Caki2 (cell line): ENCODE results near the gene ITGAE. TPM values are rescaled to one million over a fixed set of nuclear protein-coding genes. Genes with fewer than 3 reads are reported as not detected.
A peak's percentile ranks its signal among the peaks of the same experiment; 100 is the strongest.
"Not testable (repeated sequence)": the region's sequence is repeated elsewhere in the genome, so short reads cannot be mapped to it uniquely, and the experiment has no call there.

Experiments used
- DNase-seq: peaks from one replicate; pipeline ENCODE4 v3.0.0-alpha.2; 2015; ENCODE audit warnings: low read depth
- in situ Hi-C: cut with HindIII; loops from 2 replicates; pipeline ENCODE4 v1.10.0; 2016; ENCODE audit warnings: low sequenced_read_pairs, low pct_unique_long_range_greater_than_20kb, mixed read lengths
- total RNA-seq: library from RNA; depleted of rRNA; stranded (reverse); fragments of >200 nt; shearing (Covaris generic); gene quantifications from 2 replicates; pipeline ENCODE4 v1.2.3, GENCODE V29; 2014; ENCODE audit warnings: low replicate concordance; rRNA removed

ITGAE gene
- total RNA-seq: 38.1 and 78.5 TPM in 2 replicates

DNA sequence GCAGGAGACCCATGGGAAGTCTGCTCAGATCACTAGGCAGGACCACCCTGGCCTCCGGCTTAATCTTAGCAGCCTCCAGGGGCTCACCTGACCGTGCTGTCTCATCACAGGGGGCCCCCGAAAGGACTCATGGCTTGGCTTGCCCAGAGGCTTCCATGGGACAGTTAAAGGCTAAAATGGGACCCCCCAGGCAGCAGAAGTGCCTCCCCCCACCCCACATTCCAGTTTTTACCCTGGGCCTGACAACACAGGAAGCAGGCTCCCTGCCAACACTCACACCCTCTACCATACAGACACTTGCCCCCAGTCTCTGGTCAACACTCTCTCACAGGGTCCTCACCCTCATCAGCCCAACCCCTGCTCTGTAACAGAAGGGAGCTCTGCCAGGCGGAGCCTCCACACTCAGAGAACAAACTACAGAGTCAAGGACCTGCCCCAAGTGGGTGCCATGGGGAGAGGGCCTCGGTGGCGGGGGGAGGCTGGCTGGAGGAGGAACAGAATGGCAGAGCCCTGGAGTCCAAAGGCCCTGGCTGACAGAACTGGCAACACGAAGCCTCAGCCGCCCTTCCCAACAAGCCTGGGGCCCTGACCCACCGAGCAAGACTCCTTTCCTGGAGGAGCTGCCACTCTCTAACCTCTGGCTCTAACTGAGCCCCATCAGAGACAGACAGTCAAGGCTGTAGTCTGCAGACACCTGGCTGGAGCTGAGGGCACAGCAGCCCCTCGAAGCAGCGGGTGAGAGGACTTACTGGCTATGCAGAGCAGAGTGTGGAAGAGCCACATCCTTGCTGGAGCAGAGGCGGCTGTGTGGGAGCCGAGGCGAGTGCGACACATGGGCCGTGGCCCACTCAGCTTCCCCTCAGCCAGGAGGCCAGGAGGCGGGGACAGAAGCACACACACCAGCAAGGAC lies at the start of gene ITGAE:
ITGAE (minus strand) TSS at position 827 of the 910 bp plus-strand sequence; CDS start at position 783, 44 bp downstream.
- DNase-seq: no peak
- in situ Hi-C loops: no loop called here

- in situ Hi-C loops: no loop called here
- DNase-seq: no peak
Observed at GRCh38 chr17:3848229-3848835, 47.3 kb upstream of the ITGAE start.

DNA sequence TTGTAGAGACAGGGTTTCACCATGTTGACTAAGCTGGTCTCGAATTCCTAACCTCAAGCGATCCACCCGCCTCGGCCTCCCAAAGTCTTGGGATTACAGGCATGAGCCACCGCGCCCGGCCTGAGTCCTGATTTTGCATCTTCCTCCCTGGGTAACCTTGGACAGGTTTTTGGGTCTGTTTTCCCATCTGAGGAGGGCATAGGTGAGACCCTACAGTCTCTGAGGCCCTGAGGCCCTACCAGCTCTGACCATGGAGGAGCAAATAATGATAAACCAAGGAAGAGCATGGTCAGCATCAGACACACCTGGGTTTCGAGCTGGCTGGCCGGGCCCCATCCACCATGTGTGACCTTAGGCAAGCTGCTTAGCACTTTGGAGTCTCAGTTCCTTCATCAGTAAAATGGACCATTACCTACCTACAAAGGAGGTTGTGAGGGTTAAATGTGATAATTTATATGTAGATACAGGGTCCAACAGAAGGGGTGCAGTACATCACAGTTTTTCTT lies 46.2 kb upstream of the ITGAE start:
- in situ Hi-C loops: no loop called here
- no peak for DNase-seq

DNA sequence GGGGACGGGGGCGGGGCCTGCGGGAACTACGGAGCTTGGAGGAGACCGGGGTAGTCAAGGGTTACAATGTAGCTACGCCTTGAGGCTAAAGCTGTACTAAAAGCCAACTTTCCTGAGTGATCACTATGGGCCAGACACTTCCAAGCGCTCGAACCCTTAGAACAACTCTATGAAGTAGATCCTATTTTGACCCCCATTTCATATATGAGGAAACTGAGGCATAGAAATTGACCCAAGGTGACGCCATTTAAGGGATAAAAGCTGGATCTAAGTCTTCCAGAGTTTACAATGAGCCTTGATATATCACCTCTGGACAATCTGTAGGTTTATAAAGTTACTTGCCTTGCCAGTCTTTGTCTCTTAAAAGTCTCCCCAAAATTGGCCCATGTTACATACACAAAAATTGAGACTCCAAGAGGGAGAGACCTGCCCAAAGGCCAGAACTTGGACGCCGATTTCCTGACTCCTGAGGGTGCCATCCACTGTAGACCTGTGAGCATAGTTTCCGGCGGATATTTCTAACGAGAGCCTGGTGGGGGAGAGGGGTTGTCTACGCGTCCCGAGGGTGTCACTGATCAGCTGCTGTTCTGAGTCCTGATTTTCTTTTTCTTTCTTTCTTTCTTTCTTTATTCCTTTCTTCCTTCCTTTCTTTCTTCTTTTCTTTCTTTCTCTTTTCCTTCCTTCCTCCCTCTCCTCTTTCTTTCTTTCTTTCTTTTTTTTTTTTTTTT lies 45.6 kb upstream of the ITGAE start:
- in situ Hi-C loops: no loop called here
- DNase-seq: no peak

DNA sequence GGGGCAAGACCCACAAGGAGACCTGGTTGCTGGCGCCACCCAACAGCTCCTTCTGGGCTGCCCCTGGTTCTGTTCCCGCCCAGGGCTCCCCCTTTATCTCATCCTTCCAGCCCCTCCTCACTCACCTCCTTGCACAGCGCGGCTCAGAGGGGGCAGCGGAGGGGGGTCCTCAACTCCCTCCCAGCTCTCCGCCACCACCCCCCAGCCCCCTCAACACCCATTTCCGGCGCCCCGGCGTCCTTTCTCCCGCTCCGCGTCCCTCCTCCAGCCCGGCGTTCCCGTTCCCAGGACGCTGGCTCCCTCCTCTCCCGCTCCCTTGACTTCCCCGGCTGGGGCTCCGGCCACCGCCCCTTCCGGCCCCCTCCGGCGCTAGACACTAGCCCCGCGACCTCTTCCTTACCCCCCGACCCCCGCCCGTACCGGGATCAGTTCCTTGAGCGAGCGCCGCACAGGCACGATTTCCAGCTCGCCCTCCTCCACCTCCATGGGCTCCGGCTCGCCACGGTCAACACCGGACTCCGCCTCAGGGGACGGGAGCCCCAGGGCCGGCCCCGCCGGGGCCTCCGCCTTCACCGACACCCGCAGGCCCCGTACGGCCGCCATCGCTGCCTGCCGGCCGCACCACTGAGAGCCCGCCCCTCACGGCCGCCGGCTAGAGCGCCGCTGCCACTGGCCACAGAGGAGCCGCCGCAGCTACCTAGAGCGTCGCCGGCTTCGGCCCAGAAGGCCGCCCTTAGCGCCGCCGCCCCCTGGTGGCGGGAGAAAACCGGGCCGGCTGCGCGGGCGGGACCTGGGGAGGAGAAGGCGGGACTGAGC lies 44.8 kb upstream of the ITGAE start, which contains the start of gene NCBP3:
NCBP3 (minus strand) TSS at position 626 of the 816 bp plus-strand sequence; CDS start at position 603, 23 bp downstream.
- peak; percentile 87 for DNase-seq
- in situ Hi-C loops: no loop called here

- DNase-seq: peak; percentile 32
- in situ Hi-C loops: no loop called here
Observed at GRCh38 chr17:3845291-3845620, 44.3 kb upstream of the ITGAE start.

DNA sequence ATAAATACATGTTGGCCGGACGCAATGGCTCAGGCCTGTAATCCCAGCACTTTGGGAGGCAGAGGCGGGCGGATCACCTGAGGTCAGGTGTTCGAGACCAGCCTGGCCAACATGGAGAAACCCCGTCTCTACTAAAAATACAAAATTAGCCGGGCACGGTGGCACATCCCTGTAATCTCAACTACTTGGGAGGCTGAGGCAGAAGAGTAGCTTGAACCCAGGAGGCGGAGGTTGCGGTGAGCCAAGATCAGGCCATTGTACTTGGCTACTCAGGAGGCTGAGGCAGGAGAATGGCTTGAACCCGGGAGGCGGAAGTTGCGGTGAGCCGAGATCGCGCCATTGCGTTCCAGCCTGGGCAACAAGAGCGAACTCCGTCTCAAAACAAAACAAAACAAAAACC lies 43.6 kb upstream of the ITGAE start:
- DNase-seq, in situ Hi-C loops: not testable (repeated sequence)

GRCh38 chr17:3843935-3844516 lies 43.0 kb upstream of the ITGAE start:
- in situ Hi-C loops: no loop called here
- peak; percentile 25 for DNase-seq

DNA sequence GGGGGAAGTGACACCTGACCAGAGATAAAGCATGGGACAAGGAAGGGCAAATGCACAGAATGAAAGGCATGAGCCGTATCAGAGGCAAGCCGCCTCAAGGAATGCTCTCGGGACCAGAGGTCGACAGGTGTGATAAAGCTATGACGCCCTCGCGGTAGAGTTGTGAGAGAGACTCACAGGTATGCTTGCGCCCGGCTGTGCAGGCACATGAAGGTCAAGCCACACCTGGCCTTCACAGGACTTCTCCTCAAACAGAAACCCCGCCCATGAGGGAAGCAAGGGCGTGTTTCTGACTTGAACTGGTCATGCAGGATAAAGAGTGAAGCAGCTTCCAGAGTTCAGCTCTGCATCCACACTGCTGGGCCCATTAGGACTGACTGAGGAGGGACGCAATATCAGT lies 37.2 kb upstream of the ITGAE start:
- in situ Hi-C loops: no loop called here
- no peak for DNase-seq

DNA sequence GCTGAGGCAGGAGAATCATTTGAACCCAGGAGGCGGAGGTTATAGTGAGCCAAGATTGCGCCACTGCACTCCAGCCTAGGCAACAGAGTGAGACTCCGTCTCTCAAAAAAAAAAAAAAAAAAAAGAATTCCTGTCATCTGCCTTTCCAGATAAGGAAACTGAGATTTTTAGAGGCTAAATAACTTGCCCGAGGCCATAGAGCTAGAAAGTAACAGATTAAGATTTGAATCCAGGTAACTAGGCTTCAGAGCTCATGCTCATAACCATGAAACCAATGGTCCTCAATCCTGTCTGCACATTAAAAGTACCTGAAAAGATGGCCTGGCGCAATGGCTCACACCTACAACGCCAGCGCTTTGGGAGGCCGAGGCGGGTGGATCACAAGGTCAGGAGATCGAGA lies 35.6 kb upstream of the ITGAE start:
- in situ Hi-C loops: no loop called here

DNA sequence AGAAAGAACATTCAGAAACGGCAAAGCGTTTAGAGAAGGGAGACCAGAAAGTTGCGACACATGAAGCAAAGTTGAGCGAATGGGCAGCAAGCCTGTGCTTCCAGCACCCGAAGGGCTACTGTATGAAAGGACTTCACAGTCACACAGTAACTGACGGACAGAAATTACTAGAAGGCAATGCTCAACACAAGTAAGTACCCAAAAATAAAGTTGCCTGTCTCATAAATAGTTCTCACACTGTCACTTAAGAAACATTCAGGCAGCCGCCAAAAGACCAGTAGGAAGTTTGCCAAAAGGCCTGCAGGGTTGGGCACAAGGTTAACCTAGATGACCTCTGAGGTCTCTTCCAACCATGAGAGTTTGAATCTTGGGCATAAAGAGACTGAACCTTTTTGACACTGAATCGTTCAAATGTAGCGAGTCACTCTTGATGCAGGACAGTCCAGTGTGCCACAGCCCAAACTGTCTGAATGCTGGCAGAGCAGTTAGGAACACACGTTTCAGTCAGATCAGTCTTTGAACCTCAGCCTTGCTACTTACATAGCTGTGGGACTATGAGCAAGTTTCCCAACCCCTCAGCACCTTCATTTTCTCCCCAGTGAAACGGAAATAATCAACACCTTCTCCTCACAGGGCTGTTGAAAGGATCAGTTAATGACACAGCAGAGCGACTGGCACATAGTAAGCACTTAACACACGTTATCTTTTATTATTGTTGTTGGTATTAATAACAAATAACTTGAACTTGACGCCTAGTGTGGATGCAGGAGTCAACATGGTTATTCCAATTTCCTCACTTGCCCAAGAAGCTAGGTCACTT lies 34.6 kb upstream of the ITGAE start:
- DNase-seq: no peak
- in situ Hi-C loops: no loop called here

More for the DNA sequence above, 35.6 kb upstream of the ITGAE start:
- DNase-seq: no peak

- DNase-seq: no peak
- in situ Hi-C loops: no loop called here
Observed at GRCh38 chr17:3834811-3835210, 33.8 kb upstream of the ITGAE start.

GRCh38 chr17:3828852-3829232 lies 27.9 kb upstream of the ITGAE start:
- in situ Hi-C loops: no loop called here
- no peak for DNase-seq

- in situ Hi-C loops: no loop called here
- DNase-seq: no peak
Observed at GRCh38 chr17:3828151-3828851, 27.3 kb upstream of the ITGAE start.

- in situ Hi-C loops: no loop called here
- DNase-seq: no peak
Observed at GRCh38 chr17:3827124-3827773, 26.3 kb upstream of the ITGAE start.

DNA sequence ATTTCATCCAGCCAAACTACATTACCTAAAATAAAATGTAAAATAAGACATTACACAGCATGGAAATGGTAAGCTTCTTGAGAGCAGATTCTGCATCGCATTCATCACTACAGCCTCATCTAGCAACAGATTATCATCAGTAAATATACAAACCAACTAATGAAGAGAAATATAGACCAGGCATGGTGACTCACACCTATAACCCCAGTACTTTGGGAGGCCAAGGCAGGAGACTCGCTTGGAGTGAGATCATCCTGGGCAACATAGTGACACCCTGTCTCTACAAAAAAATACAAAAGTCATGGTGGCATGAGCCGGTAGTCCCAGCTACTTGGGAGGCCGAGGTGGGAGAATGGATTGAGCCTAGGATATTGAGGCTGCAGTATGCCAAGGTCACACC lies 25.2 kb upstream of the ITGAE start:
- no peak for DNase-seq
- in situ Hi-C loops: no loop called here
